GM18907 (cell line): ENCODE measurements around the gene TSTD2.
A peak's percentile ranks its signal among the peaks of the same experiment; 100 is the strongest.

Source experiments
- ATAC-seq: cut with Tn5 transposase; IDR thresholded peaks from one replicate; pipeline ENCODE4 v1.9.1; 2021; ENCODE audit warnings: mild to moderate bottlenecking, moderate library complexity; ENCODE audit not compliant: unreplicated experiment

TSTD2 gene

GRCh38 chr9:97632985-97633858 is at the start of gene TSTD2, which contains the start of gene NCBP1:
Gene TSTD2, minus strand, starts transcription at chr9:97633368. Its CDS starts 5,806 bp downstream, at chr9:97627562.
Gene NCBP1, plus strand, starts transcription at chr9:97633821. Its CDS starts 61 bp downstream, at chr9:97633882.
- ATAC-seq: peak; percentile 87

- no peak for ATAC-seq
Observed at GRCh38 chr9:97682242-97682641, 49.1 kb upstream of the TSTD2 start.

- ATAC-seq: peak; percentile 45
Observed at GRCh38 chr9:97675655-97676054, 42.5 kb upstream of the TSTD2 start.

- no peak for ATAC-seq
Observed at GRCh38 chr9:97673922-97674321, 40.8 kb upstream of the TSTD2 start.

- no peak for ATAC-seq
Observed at GRCh38 chr9:97672403-97672802, 39.2 kb upstream of the TSTD2 start.

GRCh38 chr9:97670586-97670985 is 37.4 kb upstream of the TSTD2 start:
- no peak for ATAC-seq

- no peak for ATAC-seq
Observed at GRCh38 chr9:97668485-97668884, 35.3 kb upstream of the TSTD2 start.

GRCh38 chr9:97666907-97667686 is 33.9 kb upstream of the TSTD2 start:
- ATAC-seq: no peak

GRCh38 chr9:97665742-97666141 is 32.6 kb upstream of the TSTD2 start:
- ATAC-seq: no peak

GRCh38 chr9:97660847-97661246 is 27.7 kb upstream of the TSTD2 start:
- ATAC-seq: no peak

- ATAC-seq: no peak
Observed at GRCh38 chr9:97660340-97660739, 27.2 kb upstream of the TSTD2 start.

GRCh38 chr9:97659771-97660170 is 26.6 kb upstream of the TSTD2 start:
- no peak for ATAC-seq

GRCh38 chr9:97658707-97659106 is 25.5 kb upstream of the TSTD2 start:
- no peak for ATAC-seq

- ATAC-seq: no peak
Observed at GRCh38 chr9:97651646-97652045, 18.5 kb upstream of the TSTD2 start.

GRCh38 chr9:97647996-97648395 is 14.8 kb upstream of the TSTD2 start:
- ATAC-seq: no peak

GRCh38 chr9:97645720-97646119 is 12.6 kb upstream of the TSTD2 start:
- ATAC-seq: no peak

GRCh38 chr9:97640325-97640724 is 7.2 kb upstream of the TSTD2 start:
- no peak for ATAC-seq

GRCh38 chr9:97638666-97639065 is 5.5 kb upstream of the TSTD2 start:
- ATAC-seq: no peak

- no peak for ATAC-seq
Observed at GRCh38 chr9:97636903-97637302, 3.7 kb upstream of the TSTD2 start.

- ATAC-seq: no peak
Observed at GRCh38 chr9:97635026-97635425, 1.9 kb upstream of the TSTD2 start.

GRCh38 chr9:97633859-97634490 is 807 bp upstream of the TSTD2 start:
- ATAC-seq: peak; percentile 2
